ENCODE results near the gene HECTD1.

The HECTD1 gene

DNA sequence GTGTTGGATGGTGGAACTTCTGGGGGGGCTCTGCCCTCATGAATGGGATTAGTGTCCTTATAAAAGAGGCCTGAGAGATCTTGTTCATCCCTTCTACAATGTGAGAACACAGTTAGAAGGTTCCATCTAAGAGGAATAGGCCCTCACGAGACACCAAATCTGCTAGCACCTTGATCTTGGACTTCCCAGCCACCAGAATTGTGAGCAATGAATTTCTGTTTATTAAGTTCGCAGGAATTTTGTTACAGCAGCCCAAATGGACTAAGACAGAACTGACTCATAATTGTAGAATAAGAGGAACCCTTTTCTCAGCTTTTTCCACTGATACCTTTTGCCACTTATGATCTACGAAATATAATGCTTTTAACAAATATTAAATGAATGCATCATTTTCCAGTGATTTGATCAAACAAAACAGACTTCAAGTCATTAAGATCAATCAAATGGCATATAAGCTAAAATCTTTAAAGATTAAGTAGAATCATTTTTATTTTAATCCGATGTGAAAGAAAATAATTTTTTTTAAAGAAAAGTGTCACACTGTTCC, 68.2 kb downstream of the HECTD1 start:
- H3K4me3 ChIP-seq (ENCODE audit: low read depth, low read length) = no peak overlapping the region
- TF ChIP-seq CTCF (IDR thresholded peaks at IDR 0.05; ENCODE audit: borderline replicate concordance, insufficient read depth, low read depth, low read length) = no peak

DNA sequence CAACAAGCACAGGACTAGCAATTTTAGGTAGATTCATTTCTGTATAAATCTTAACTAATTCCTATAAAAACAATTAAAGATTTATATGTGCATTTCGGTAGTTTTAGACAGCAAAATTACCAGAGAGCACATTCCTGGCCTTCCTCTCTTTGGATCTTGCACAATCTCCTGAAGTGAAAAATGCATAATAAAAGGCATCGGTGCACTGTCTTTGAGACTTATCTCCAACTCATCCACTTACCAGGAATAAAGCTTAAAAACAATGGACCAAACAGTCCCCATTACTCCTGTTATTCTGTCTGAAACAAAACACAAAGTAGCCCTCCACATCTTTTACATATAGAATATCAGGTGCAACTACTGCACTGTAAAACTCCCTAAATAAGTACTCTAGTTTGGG, 69.3 kb downstream of the HECTD1 start:
- H3K4me3 ChIP-seq (ENCODE audit: low read depth, low read length) = no peak overlapping the region
- TF ChIP-seq CTCF (IDR thresholded peaks at IDR 0.05; ENCODE audit: borderline replicate concordance, insufficient read depth, low read depth, low read length) = no peak

- no peak for TF ChIP-seq CTCF (IDR thresholded peaks at IDR 0.05; ENCODE audit: borderline replicate concordance, insufficient read depth, low read depth, low read length)
- H3K4me3 ChIP-seq (ENCODE audit: low read depth, low read length) = no peak overlapping the region
These were observed 70.2 kb downstream of the HECTD1 start for GRCh38 chr14:31137214-31137889.

DNA sequence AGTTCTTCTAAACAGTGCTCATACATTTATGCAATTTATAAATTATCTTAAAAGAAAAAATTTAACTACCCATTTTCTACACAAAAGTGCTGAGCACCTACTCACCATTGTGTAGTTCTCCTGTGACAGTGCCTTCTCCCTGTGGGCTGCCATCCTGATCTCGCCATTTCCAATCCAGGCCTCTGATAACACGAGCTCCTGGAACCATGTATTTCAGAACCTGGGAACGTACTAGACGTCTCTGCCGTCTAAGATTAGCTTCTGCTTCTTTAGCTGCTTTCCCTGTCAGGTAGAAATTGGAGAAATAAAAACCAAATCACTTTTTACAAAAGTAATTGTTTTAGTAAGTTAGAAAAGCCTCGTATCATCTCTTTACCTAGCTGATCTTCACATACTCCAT, 74.5 kb downstream of the HECTD1 start:
- no peak overlapping the region for H3K4me3 ChIP-seq (ENCODE audit: low read depth, low read length)
- TF ChIP-seq CTCF (IDR thresholded peaks at IDR 0.05; ENCODE audit: borderline replicate concordance, insufficient read depth, low read depth, low read length) = no peak

GRCh38 chr14:31128601-31129526, 78.7 kb downstream of the HECTD1 start:
- no peak for TF ChIP-seq CTCF (IDR thresholded peaks at IDR 0.05; ENCODE audit: borderline replicate concordance, insufficient read depth, low read depth, low read length)
- H3K4me3 ChIP-seq (ENCODE audit: low read depth, low read length) = no peak overlapping the region

DNA sequence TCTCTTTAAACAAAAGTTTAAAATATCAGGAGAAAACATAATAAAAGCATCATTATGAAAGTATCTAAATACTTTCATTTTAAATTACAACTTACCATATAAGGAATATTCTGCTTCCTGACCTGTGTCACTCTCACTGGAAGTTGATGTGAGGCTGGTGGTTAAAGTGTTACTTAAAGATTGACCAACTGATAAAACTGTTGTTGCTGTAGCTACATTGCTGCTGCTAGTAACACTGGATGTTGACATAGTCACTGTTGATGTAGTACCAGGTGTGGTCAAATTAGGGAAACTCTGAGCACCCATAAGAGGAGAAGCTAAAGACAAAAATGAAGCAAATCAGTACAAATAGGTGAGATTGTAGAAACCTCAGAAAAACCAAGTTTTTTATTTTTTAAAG, 79.9 kb downstream of the HECTD1 start:
- no peak for TF ChIP-seq CTCF (IDR thresholded peaks at IDR 0.05; ENCODE audit: borderline replicate concordance, insufficient read depth, low read depth, low read length)
- H3K4me3 ChIP-seq (ENCODE audit: low read depth, low read length) = no peak overlapping the region
